ENCODE data around the gene ZNF521.

DNA sequence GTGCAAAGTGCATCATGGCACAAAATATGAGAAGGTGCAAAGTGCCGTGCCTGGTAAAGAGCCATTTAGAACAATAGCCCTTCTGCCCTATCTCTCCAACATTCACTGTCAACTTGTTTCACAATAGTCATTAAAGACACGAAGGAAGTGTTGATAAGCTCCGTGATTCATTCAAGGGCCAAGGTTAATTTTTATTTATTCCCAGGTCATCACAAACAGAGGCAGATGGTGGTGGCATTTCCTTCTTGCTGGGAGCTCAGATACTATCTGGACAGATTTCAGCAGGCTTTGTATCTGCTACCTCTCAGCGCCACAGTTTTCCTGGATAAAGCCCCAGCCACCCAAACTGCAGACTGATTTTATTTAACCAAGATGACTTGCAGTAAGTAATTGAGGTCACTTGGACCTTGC is 309.3 kb downstream of the ZNF521 start:
- no peak for TF ChIP-seq POLR2A (IDR thresholded peaks at IDR 0.05)
- TF ChIP-seq, protein P1, sequence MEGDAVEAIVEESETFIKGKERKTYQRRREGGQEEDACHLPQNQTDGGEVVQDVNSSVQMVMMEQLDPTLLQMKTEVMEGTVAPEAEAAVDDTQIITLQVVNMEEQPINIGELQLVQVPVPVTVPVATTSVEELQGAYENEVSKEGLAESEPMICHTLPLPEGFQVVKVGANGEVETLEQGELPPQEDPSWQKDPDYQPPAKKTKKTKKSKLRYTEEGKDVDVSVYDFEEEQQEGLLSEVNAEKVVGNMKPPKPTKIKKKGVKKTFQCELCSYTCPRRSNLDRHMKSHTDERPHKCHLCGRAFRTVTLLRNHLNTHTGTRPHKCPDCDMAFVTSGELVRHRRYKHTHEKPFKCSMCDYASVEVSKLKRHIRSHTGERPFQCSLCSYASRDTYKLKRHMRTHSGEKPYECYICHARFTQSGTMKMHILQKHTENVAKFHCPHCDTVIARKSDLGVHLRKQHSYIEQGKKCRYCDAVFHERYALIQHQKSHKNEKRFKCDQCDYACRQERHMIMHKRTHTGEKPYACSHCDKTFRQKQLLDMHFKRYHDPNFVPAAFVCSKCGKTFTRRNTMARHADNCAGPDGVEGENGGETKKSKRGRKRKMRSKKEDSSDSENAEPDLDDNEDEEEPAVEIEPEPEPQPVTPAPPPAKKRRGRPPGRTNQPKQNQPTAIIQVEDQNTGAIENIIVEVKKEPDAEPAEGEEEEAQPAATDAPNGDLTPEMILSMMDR (IDR thresholded peaks at IDR 0.05), result no peak
